GM12872 (cell line): Measurements from ENCODE around the gene PELO.

ENCODE experiments used
- TF ChIP-seq, protein P1 (sequence below): IDR thresholded peaks from 3 replicates; pipeline ENCODE4 v1.5.1; 2011; ENCODE audit warnings: low read depth, mild to moderate bottlenecking, low read length, moderate library complexity; ENCODE audit not compliant: insufficient read depth

Gene PELO

DNA sequence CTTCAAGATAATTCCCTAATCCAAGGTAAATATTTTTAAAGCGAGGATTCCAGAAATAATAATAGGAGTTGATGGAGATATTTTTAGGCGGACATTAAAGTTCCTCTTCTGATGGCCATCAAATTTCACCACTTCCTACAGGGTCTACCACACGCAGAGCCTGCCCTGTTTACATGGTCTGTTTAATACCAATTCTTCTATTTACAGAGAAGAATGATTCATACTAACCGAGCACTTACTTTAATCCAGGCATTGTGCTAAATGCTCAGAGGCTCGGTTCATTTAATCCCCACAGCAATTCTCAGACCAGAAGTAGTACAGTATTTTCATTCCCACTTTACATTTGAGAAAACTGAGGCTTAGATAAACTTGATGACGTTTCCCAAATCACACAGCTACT lies 3.0 kb upstream of the PELO start:
- TF ChIP-seq, protein P1, sequence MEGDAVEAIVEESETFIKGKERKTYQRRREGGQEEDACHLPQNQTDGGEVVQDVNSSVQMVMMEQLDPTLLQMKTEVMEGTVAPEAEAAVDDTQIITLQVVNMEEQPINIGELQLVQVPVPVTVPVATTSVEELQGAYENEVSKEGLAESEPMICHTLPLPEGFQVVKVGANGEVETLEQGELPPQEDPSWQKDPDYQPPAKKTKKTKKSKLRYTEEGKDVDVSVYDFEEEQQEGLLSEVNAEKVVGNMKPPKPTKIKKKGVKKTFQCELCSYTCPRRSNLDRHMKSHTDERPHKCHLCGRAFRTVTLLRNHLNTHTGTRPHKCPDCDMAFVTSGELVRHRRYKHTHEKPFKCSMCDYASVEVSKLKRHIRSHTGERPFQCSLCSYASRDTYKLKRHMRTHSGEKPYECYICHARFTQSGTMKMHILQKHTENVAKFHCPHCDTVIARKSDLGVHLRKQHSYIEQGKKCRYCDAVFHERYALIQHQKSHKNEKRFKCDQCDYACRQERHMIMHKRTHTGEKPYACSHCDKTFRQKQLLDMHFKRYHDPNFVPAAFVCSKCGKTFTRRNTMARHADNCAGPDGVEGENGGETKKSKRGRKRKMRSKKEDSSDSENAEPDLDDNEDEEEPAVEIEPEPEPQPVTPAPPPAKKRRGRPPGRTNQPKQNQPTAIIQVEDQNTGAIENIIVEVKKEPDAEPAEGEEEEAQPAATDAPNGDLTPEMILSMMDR = no peak

DNA sequence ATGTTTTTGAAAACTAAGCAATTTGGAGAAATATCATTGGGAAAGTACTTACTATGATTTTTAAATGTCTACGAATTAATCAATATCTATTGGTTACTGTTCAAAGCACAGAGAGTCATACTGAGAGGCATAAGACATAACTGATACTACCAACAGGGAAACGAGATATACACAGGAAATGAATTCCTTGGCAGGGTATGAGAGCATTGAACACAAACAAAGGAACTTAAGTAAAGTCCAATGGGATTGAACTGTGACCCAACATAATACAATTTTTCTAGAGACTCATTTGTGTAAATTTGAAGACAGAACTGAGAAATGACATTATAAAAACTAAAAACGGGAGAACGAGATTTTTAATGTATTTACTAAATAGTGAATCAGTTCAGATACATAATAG lies 1.3 kb upstream of the PELO start:
- TF ChIP-seq, protein P1 = no peak

DNA sequence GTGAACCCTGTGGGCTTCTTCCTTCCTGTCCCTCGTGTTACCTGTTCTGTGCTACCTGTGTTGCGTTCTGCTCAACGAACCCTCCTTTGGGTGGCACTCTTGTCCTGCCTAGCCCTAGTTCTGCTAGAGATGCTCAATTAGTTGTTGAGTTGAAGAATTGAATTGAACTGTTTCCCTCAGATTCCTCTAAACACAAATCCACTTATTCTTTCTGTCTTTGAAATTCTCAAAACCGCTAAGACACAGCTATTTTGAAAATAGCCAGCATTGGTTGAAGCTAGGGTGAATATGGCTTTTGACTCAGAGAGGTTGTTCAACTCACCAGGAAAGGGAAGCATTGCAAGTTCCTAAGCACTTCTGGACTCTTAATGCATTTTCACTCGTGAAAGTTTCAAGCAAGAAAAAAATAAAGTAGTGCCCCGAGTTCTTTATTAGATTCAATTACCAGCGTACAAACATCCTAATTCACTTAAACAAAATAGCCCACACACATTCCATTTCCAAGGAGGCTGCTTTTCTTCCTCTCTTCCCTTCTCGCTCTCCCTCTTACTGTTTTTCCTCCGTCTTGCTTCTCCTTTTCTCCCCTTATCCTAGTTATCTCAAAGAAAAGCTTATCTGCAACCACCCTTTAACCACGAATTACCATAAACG lies 642 bp upstream of the PELO start:
- TF ChIP-seq, protein P1 = peak; percentile 58

DNA sequence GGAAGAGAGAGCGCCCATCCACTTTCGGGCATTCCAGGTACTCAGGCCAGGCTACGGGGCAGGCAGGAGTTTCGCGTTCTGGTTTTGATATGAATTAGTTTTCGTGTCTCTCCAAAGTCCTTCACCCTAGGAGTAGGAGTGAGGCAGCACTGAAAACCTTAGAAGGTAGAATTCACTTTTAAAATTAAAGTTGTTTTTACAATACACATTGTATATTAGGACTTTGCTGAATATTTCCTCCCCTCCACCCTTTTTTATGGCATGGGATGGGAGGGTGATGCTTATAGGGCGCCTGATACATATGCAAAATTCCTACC lies 747 bp downstream of the PELO start:
- TF ChIP-seq, protein P1 = no peak

DNA sequence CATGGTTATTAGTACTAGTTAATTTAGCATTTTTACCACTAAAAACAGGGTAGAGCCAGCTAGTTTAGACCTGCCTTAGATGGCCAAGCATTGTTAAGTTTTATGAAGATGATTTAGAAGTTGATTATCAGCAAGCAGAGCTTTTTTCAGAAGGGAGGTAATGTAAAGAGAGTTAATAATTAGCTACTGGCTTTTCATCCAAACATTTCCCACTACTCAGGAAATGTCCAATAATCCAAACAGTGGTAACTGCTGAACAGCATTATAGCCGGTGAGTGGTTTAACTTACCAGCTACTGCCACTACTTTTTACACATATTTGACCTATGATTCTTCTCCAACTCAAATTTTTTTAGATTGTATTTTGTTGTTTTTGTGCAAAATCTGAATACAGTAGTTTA lies 1.7 kb downstream of the PELO start:
- TF ChIP-seq, protein P1 = no peak

DNA sequence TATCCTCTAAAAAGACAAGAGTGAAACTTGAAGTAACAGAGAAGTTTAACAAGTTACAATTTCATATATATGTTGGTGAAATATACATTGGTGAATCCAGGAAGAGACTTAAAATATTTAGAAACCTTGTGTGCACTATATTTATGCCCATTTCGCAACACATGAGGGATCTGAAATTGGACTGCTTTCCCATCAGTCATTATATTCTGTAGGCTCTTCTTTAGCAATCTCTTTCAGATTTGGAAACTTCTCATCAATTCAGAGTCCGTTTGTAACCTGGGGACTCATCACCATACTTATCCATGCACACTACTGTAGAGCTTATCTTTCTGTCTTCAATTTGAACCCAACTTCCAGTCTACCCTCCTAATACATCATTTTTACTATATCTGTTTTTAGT lies 2.1 kb downstream of the PELO start:
- TF ChIP-seq, protein P1 = no peak

DNA sequence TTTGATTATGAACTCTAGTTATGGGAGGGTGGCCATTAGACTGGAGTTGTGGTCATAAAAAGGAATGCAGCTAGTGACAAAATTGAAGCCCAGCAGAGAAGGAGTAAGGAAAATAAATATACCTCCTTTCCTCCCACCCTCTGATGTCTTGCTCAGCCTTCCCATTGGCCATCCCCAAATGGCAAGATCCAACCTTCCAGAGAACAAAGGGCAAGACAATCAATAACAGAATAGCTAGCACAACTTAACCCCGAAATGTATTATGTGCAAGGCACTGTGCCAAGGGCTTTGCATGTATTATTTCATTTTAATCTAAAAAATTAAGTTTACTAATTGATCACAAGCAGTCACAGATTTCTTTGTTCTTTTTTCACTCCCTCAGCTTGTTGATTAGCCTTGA lies 3.6 kb downstream of the PELO start:
- TF ChIP-seq, protein P1 = no peak

DNA sequence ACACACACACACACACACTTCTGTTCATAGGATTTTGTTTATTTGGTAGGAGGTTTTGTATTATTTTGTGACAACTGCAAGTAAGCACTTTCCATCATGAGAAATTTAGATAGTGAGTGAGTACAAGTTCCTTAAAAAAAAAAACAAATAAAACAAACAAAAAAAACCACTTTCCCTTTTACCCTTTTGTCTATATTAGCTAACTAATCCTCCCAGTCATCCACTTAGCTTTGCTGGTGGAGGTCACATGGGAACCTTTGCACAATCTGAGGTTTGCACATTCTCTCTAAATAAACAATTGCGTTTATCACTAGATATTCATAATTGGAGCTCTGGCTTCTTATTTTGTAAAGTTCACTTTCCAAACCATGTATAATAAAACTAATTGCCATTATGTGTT lies 6.8 kb downstream of the PELO start:
- TF ChIP-seq, protein P1 = no peak
